NCI-H2171 (cell line): ENCODE measurements around the gene WDR86.

Source experiments
- DNase-seq: peaks from one replicate; lab custom pipeline; 2025; lab: John Stamatoyannopoulos, UW

The WDR86 gene

DNA sequence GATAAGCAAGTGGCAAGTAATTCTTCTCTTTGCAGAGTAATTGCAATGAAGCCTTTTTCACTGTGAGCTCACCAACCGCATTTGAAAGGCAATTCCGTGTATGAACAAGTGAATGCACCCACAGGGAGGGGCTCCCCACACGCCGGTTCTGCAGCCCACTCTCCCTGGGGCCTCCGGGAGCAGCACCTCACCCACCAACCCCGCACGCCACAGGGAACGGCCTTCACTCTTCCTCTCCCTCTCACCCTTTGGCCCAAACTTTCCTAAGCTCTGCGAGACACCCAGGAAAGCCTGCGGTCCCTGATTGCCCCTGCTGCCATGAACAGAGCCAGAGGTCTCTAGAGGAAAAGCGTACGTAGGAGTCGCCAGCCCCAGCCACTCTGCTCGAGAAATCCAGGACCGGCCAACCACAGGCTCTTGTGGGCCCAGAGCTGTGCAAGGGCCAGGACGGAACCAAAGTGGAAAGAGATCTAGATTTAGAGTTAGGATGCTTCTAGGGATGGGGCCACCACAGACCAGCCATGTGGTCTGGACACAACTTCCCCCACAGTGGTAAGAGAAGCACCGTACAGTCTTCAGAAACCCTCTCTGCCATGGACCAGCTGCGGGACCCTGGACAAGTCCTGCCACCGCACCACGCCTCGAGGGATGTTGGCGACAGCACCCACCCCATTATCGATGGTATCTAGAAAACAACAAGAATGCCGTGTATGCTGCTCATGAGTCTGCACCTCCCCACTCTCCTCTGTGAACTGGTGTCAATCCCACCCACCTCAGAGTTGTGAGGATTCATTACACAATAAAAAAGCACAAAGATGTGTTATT is 3.6 kb downstream of the WDR86 start:
- DNase-seq, result no peak

- no peak for DNase-seq
Observed at GRCh38 chr7:151405588-151405987, 4.2 kb downstream of the WDR86 start.

DNA sequence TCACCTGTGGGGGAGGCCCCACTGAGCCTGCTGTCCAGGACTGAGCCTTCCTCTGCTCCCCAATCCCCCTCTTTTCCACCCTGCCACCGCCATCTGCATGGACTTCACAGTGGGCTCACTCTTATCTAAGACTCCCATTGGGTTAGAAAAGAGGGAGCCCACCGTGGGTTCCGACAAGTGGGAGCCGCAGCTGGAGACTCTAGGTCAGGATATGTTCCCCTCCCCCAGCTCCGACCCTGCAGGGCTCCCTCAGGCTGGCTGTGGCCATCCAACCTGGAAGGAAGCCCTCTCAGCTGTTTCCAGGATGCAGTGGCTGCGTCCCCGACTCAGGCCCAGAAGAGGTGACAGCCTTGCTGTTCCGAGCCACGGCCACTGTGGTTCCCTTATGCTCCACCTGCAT is 4.8 kb downstream of the WDR86 start:
- DNase-seq, result no peak

DNA sequence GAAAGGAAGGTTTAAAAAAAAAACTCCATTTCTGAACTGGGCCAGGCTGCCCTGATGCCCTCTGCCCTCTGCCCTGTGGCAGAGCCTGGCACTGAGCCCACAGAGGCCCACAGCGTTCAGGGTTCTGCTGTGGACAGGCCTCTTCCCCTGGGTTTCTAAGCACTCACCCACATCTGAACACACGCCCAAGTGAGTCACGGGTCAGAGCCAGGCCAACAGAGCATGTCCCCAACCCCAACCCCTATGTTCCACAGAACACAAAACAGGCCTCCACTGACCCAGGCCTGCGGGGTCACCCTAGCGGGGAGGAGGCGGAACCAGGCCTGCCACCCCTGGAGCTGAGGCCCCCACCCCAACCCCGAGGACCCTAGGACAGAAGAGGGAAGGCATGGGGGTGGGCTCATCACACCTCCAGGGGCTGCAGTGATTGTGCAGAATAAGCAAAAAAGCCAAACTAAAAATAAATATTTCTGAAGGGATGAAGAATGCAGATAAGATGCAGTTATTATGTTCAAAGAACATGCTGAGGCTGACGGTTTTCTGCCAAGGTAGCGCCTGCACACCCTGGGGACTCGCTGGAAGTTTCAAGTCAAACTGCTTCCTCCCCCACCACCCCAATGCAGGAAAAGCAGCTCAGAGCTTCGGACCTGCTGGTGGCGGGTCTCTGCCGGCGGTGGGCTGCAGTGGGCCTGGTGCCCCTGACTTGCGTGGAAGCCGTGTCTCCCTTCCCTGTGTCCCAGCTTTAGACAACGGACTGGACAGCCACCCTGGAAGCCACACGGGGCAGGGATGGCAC is 5.4 kb downstream of the WDR86 start:
- DNase-seq, result no peak

- DNase-seq, result no peak
Observed at GRCh38 chr7:151403764-151404163, 6.1 kb downstream of the WDR86 start.

DNA sequence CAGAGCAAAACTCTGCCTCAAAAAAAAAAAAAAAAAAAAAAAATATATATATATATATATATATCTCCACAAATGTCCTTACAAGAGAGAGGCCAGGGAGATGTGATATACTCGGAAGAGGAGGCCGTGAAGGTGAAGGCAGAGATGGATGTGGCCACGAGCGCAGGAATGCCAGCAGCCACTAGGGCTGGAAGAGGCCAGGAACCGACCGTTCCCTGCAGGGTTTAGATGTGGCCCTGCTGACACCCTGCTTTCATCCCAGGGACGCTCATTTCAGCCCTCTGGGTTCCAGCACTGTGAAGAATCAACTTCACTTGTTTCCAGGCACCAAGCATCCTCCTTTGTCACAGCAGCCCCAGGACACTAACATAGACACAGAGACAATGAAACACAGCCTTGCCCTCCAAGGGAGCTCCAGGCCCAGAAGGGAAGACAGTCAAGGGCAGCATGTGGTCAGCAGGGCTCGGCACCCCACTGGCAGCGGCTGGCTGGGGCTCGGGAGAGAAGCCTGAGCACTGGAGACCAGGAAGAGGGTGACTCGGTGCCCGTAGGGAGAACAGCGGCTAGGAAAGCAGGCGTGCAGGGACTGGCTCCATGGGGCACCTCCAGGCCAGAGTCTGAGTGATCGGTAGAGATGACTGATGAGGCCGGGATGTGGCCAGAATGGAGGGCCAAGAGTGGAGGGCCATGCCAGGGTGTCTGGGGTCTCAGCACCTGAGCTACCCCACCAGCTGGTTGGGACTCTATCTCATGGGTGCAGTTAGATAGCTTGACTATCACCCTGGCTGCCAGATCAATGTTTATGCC is 7.6 kb downstream of the WDR86 start:
- DNase-seq, result no peak

DNA sequence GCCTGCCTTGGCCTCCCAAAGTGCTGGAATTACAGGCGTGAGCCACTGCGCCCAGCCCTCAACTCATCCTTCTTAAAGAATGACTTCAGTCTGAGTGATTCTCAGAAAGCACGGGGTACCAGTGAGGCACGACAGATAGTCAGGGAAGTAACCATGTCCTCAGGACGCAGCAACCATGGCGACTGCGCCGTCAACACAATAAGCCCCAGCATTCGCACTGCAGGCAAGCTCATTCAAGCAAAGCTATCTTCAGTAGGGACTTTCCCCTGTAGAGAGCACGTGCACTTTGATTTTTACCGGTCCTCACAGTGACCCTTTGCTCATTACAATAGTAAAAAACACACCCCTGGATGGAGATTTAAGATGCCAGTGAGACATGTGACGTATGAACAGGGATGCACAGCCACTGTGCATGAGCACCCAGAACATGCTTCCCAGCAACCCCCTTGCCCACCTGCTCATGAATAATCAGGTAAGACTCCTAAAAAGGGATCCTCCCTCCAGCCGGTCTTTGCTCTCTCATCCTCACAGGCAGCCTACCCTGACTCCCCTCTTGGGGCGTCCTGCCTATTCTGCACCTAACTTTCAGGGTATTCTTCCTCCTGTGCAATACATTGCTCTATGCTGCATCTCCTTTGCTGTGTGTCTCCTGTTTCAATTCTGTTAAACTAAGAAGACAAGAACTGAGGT is 9.1 kb downstream of the WDR86 start:
- DNase-seq, result no peak

DNA sequence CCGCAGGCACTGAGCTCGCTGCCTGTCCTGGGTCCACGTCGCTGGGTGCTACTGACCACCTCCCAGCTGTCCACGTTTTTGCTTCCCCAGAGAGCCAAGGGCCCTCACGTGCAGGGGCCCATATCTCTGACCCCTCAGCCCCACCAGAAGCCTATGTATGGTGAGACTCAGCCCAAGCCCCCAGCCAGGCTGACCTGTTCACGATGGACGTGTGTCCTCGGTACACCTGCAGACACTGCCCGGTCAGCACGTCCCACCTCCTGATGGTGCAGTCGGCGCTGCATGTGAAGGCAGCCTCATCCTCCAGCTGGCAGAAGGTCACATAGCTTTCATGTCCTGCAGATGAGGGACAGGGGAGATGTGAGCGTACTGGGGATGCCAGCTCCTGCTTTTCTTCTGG is 9.9 kb downstream of the WDR86 start:
- no peak for DNase-seq

DNA sequence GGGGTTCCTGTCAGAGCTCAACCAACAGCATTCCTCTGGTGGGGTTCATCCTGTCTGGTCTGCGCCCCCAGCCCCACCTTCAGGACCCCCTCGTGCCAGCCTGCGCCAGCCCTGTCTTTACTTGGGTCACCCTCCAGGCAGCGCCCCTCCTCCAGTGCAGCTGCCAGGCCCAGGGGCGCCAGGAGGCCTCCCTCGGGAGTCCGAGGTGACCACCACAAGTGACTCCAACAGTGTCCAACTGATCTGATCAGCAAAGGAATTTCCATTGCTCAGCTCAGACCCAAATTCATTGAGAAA is 10.6 kb downstream of the WDR86 start:
- no peak for DNase-seq

DNA sequence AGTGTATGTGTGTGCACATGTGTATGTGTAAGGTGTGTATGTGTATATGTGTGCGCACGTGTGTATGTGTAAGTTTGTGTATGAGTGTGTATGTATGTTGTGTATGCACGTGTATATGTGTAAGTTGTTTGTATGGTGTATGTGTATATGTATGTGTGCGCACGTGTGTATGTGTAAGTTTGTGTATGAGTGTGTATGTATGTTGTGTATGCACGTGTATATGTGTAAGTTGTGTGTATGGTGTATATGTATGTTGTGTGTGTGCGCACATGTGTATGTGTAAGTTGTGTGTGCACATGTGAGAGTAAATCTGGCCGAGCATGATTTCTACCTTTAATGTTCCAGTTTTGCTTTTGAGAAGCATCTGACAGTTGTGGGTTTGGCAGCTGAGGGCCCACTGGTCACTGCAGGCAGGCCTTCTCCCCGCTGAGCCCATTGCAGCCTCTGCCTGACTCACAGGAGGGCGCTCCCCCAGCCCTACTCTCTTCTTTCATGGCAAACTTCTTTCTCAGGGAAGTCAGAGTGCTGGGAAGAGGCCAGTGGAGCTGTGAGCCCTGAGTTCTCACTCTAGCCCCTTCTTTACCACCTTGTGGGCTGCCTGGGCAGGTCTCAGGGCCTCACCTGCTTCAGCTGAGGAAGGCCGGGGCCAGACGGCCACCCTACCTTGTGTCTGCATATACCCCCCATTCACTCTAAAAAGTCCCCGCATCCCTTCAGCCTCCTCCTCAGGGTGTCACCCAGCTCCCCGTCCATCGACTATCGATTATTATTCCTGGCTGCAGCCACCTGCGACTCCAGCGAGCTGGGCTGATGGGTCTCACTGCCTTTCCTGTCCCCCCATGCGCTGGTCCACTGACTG is 11.2 kb downstream of the WDR86 start:
- DNase-seq, result no peak

DNA sequence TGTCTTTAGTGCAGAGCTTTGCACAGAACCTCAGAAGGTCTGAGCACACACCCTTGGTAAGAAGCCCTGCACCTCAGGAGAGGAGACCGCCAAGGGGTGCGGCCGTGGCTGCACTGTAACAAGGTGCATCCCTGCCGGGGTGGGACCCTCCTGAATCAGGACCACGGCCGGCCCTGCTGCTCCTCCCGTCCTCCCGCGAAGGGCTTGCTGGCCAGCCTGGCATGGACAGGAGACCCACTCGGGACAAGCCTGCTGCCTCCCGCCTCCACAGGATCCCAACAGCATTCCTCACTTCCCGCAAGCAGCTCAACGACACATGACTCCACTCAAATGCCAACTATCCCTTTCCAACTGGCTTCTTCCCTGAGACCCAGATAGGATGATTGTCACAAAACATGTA is 12.8 kb downstream of the WDR86 start:
- DNase-seq, result no peak

DNA sequence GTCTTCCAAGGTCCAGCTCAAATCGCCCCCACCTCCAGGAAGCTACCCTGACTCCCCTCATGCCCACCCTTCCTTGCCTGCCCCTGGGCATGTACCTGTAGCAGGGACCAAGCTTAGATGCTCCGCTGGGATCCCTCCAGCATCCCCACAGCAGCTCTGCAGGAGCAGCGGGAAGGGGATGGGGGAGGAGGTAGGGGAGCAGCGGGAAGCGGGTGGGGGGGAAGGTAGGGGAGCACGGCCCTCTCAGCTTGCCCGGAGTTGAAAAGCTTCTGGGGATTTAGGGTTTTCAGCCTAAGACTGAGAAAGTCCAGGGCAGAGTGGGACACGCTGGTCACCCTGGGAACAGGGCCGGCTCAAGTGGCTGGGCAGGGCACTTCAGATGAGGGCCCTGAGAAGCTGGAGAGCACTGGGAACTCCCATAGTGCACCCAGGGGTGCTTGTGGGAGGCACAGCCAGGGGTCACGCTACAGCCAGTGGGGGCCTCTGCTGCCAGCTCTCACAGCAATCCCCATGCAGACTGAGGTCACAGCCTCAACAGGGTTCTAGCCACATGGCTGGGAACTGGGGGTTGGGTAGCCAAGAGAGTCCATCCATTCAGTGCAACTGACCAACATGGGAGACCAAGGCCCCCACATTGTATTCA is 13.4 kb downstream of the WDR86 start:
- DNase-seq, result no peak

GRCh38 chr7:151395036-151395367 is 14.8 kb downstream of the WDR86 start:
- no peak for DNase-seq

DNA sequence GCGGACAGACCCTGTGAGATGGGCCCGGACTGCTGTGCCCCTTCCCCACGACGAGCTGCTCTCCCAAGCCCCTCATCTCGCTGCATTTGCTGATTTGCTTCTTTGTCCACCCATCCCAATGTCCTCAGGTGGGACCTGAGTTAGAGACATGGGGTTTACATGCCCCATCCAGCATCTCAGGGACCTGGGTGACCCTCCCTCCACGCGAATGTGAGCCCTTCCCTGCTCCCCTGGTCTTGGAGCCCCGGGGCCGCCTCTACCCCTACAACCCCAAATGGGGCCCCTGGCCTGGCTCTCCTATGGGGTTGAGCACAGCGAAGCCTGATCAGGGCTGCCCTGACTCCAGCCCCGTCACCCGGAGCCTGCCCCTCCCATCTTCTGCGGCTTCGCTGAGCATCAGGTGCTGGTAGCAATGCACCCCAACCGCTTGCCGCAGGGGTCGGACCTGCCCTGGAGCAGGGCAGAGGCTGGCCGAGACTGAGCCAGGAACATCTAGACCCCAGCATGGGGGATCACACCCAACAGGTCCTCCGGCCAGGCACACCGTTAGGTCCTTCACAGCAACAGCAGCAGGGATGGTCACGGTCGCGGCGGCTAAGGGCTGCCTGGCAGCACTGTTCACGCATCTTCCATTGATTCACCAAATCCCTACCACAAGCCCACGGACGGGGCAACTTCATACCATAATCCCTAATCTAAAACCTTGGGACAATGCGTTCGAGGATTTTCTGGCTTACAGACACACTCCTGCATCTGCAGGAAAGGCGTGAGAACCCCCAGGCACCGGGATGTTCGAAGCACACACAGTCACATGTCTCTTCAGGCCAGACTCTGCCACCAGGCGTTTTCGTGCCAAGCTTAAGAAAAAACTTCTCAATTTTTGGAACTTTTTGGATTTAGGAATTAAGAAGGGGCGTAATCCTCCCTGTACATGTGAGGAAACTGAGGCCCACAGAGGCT is 15.5 kb downstream of the WDR86 start:
- no peak for DNase-seq

DNA sequence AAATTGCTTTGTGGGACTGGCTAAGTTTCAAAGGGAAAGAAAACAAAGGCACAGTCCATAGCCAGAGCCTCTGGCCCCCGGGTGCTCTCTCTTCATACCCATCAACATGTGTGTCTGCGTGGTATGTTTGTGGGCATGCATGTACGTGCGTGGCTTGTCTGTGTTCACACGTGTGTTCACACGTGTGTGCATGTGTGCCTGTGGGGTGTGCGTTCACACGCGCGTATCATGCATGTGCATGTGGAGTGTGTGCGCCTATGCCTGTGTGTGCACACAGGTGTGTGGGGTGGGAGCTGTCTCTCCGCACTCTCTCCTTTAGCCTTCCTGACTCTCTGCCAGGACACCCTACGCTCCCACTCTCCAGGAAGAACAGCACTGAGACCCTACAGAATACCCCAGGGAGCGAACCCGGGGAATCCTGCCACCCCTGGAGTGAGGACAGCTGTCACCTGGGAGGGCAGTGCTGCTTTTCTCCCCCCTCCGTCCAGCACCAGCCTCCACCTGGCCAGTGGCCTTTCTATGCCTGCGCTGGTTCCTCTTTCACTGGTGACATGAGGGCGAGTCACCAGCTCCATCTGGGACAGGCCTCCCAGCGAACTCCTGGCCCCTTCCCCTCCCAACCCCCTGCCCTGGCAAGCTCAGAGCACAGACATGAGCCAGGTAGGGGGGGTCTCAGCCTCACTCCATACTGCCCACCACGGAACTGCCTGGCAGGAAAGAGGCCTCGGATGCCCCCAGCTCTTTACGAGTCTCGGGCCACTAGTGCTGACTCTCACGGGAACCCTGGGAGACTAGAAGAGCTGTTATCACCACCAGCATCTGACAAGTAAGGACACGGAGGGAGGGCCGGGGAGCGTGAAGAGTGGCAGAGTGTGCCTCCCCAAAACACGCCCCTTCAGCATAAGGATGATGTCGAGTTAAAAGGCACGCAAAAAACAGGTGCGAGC is 16.5 kb downstream of the WDR86 start:
- no peak for DNase-seq

- DNase-seq, result no peak
Observed at GRCh38 chr7:151392426-151392825, 17.4 kb downstream of the WDR86 start.

GRCh38 chr7:151392002-151392401 is 17.8 kb downstream of the WDR86 start:
- DNase-seq, result no peak

GRCh38 chr7:151391358-151391730 is 18.5 kb downstream of the WDR86 start:
- no peak for DNase-seq
